HPDE6-E6E7 (cell line): Measurements from ENCODE around the gene CDK10.
"Not testable (repeated sequence)": the region's sequence is repeated elsewhere in the genome, so short reads cannot be mapped to it uniquely, and the experiment has no call there.

Experiments
- DNase-seq: peaks from one replicate; pipeline ENCODE4 v3.0.0; 2011; ENCODE audit warnings: missing footprints; ENCODE audit errors: extremely low spot score

The CDK10 gene

GRCh38 chr16:89695875-89696669, 9.6 kb downstream of the CDK10 start:
- DNase-seq: no peak

- DNase-seq: no peak
These were observed 10.2 kb downstream of the CDK10 start for GRCh38 chr16:89696670-89697128.

GRCh38 chr16:89697161-89697615, 10.7 kb downstream of the CDK10 start:
- no peak for DNase-seq

- no peak for DNase-seq
These were observed 11.3 kb downstream of the CDK10 start for GRCh38 chr16:89697616-89698331.

- not testable (repeated sequence) for DNase-seq
These were observed 12.2 kb downstream of the CDK10 start for GRCh38 chr16:89698717-89699116.

GRCh38 chr16:89699629-89700099, 13.2 kb downstream of the CDK10 start:
- not testable (repeated sequence) for DNase-seq

GRCh38 chr16:89700100-89700648, 13.7 kb downstream of the CDK10 start:
- DNase-seq: peak; percentile 99

- peak; percentile 60 for DNase-seq
These were observed 14.3 kb downstream of the CDK10 start for GRCh38 chr16:89700649-89701424.

- peak; percentile 97 for DNase-seq
These were observed 15.2 kb downstream of the CDK10 start, which contains the start of gene SPATA2L for GRCh38 chr16:89701425-89702406. Gene SPATA2L, minus strand, starts transcription at chr16:89701705. Its CDS starts 473 bp downstream, at chr16:89701232.

GRCh38 chr16:89704281-89704680, 17.8 kb downstream of the CDK10 start:
- DNase-seq: no peak

- no peak for DNase-seq
These were observed 18.5 kb downstream of the CDK10 start for GRCh38 chr16:89705006-89705405.

GRCh38 chr16:89706518-89707260, 20.2 kb downstream of the CDK10 start:
- DNase-seq: no peak

GRCh38 chr16:89707695-89708094, 21.2 kb downstream of the CDK10 start:
- DNase-seq: no peak

- DNase-seq: no peak
These were observed 22.0 kb downstream of the CDK10 start for GRCh38 chr16:89708481-89708931.

- DNase-seq: no peak
These were observed 22.7 kb downstream of the CDK10 start for GRCh38 chr16:89709166-89709565.

GRCh38 chr16:89709716-89710432, 23.4 kb downstream of the CDK10 start:
- no peak for DNase-seq

- no peak for DNase-seq
These were observed 24.4 kb downstream of the CDK10 start for GRCh38 chr16:89710709-89711564.
